ENCODE data around the gene RANBP2. TPM values are rescaled to one million over a fixed set of nuclear protein-coding genes. Genes with fewer than 3 reads are reported as not detected.
A peak's percentile ranks its signal among the peaks of the same experiment; 100 is the strongest.

RANBP2 gene
- total RNA-seq, 1 donor from 2014 or later = 77.0 TPM

- H3K27ac Mint-ChIP-seq = no peak overlapping the region
- no peak overlapping the region for H3K4me3 Mint-ChIP-seq
- no peaks in the 10 kb centered on the region for H3K4me1 Mint-ChIP-seq
- peaks cover 12% of the 10 kb centered on the region for H3K9me3 Mint-ChIP-seq
- no peaks in the 10 kb centered on the region for H3K27me3 Mint-ChIP-seq
- DNase-seq = no peak
- H3K36me3 Mint-ChIP-seq (ENCODE audit: low read depth) = peaks cover 49% of the 10 kb centered on the region
- intact Hi-C loops (cut with micrococcal nuclease) = no loop called here
These were observed 85.8 kb downstream of the RANBP2 start for GRCh38 chr2:108805032-108805431.

DNA sequence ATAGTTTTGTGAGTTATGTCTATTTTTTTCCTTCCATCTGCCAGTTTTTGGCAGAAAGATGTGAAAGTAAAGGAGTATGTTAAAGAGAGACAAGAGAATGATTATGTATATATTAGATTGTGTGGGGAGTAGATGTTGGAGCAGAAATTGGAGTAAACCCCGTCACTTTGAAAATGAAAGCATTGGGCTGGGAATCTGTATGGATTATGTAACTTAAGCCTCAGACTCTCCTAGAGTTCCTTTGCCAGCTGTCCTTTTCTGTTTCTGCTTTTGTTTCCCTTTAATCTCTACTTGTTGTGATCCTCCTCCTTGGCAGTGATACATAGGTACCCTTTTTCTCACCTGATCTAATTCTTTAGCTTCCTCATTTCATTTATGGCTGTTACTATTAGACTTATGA lies 86.5 kb downstream of the RANBP2 start:
- no peak overlapping the region for H3K27ac Mint-ChIP-seq
- intact Hi-C loops (cut with micrococcal nuclease) = no loop called here
- H3K9me3 Mint-ChIP-seq = peaks cover 18% of the 10 kb centered on the region
- no peak overlapping the region for H3K4me3 Mint-ChIP-seq
- peaks cover 53% of the 10 kb centered on the region for H3K36me3 Mint-ChIP-seq (ENCODE audit: low read depth)
- H3K27me3 Mint-ChIP-seq = no peaks in the 10 kb centered on the region
- no peak for DNase-seq
- H3K4me1 Mint-ChIP-seq = peaks cover 2% of the 10 kb centered on the region

DNA sequence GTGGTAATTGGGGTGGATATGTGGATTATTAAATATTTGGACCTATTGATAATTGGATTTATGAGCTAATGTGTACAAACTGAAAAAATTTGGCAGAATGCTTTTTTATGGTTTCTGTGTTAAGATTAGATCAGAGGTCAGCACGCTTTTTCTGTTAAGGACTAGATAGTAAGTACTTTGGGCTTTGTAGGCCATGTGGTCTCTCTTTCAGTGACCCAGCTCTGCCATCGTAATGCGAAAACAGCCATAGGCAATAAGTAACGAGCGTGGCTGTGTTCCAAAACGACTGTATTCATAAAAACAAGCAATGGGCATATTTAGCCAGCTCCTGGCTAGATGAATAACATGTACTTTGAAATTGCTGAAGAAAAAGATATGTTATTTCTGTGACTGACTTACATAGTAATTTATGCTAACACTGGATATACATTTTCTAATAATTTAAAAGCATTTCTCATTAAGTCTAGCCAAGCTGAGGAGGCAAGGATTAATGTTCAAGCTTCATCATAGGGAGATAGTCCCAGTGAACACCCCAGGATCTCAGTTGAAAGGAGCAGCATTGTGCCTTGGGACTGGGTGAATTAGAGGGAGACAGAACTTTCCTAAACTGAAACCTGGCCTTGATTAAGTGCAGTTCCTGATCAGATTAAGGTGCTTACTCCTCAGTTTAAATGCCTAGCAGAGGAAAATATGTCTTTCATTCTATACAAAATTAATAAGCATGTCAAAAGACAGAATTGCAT lies 87.3 kb downstream of the RANBP2 start:
- Mint-ChIP-seq H3K4me3 (no peak overlapping the region), H3K9me3 (peaks cover 21% of the 10 kb centered on the region), H3K27me3 (no peaks in the 10 kb centered on the region), H3K27ac (no peak overlapping the region), H3K36me3 (ENCODE audit: low read depth) (peaks cover 57% of the 10 kb centered on the region), H3K4me1 (peaks cover 2% of the 10 kb centered on the region)
- intact Hi-C loops (cut with micrococcal nuclease) = no loop called here
- DNase-seq = no peak

DNA sequence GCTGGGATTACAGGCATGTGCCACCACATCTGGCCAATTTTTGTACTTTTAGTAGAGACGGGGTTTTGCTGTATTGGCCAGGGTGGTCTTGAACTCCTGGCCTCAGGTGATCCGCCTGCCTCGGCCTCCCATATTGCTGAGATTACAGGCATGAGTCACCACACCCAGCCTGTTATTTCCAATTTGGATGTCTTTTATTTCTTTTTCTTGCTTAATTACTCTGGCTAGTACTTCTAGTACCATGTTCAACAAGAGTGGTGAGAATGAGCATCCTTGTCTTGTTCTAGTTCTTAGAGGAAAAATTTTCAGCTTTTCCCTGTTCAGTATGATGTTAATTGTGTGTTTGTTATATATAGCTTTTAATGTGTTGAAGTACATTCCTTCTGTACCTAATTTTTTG lies 90.7 kb downstream of the RANBP2 start:
- H3K4me3 Mint-ChIP-seq = no peak overlapping the region
- no peaks in the 10 kb centered on the region for H3K27me3 Mint-ChIP-seq
- H3K27ac Mint-ChIP-seq = no peak overlapping the region
- H3K36me3 Mint-ChIP-seq (ENCODE audit: low read depth) = peaks cover 56% of the 10 kb centered on the region
- peaks cover 21% of the 10 kb centered on the region for H3K9me3 Mint-ChIP-seq
- DNase-seq = no peak
- H3K4me1 Mint-ChIP-seq = peaks cover 2% of the 10 kb centered on the region
- intact Hi-C loops (cut with micrococcal nuclease) = no loop called here

DNA sequence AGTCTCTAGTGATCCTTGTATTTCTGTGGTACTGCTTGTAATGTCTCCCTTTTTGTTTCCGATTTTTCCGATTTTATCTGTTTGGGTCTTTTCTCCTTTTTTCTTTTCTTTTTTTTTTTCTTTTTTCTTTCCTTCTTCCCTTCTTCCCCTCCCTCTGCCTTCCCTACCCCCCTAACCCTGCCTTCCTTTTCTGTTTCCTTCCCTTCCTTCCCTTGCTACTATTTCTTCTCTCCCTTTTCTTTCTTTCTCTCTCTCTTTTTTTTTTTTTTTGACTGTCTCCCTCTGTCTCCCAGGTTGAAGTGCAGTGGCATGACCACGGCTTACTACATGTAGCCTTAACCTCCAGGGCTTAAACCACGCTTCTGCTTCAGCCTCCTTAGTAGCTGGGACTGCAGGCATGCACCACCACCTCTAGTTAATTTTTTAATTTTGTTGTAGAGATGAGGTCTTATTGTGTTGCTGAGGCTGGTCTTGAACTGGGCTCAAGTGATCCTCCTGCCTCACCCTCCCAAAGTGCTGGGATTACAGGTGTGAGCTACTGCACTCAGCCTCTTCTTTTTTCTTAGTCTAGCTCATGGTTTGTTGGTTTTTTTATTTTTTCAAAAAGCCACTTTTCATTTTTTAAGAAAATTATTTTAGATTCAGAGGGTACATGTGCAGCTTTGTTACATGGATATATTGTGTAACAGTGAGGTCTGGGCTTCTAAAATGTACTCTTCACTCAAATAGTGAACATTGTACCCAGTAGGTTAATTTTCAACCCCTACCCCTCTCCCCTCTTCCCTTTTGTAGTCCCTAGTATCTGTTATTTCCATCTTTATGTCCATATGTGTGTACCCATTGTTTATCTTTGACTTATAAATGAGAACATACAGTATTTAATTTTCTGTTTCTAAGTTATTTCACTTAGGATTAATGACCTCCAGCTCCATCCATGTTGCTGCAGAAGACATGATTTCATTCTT lies 92.0 kb downstream of the RANBP2 start:
- peaks cover 21% of the 10 kb centered on the region for H3K9me3 Mint-ChIP-seq
- DNase-seq = no peak
- intact Hi-C loops (cut with micrococcal nuclease) = no loop called here
- H3K36me3 Mint-ChIP-seq (ENCODE audit: low read depth) = peaks cover 58% of the 10 kb centered on the region
- peaks cover 2% of the 10 kb centered on the region for H3K4me1 Mint-ChIP-seq
- H3K27me3 Mint-ChIP-seq = no peaks in the 10 kb centered on the region
- no peak overlapping the region for H3K4me3 Mint-ChIP-seq
- no peak overlapping the region for H3K27ac Mint-ChIP-seq

- no peak for DNase-seq
- intact Hi-C loops (cut with micrococcal nuclease) = loop anchor here (2.0 kb wide), 1 partner anchor 63 kb away; no protein-coding TSS in a partner anchor
- Mint-ChIP-seq H3K27ac (no peak overlapping the region), H3K4me3 (no peak overlapping the region), H3K27me3 (no peaks in the 10 kb centered on the region), H3K4me1 (peaks cover 2% of the 10 kb centered on the region), H3K36me3 (ENCODE audit: low read depth) (peaks cover 60% of the 10 kb centered on the region), H3K9me3 (peaks cover 16% of the 10 kb centered on the region)
These were observed 94.5 kb downstream of the RANBP2 start for GRCh38 chr2:108813732-108814131.

GRCh38 chr2:108820482-108820881 lies 101.2 kb downstream of the RANBP2 start:
- intact Hi-C loops (cut with micrococcal nuclease) = no loop called here
- Mint-ChIP-seq H3K36me3 (ENCODE audit: low read depth) (peaks cover 53% of the 10 kb centered on the region), H3K4me3 (no peak overlapping the region), H3K4me1 (no peaks in the 10 kb centered on the region), H3K27me3 (no peaks in the 10 kb centered on the region), H3K9me3 (peaks cover 12% of the 10 kb centered on the region), H3K27ac (no peak overlapping the region)
- DNase-seq = no peak

GRCh38 chr2:108823286-108823685 lies 104.0 kb downstream of the RANBP2 start:
- Mint-ChIP-seq H3K4me3 (no peak overlapping the region), H3K27me3 (no peaks in the 10 kb centered on the region), H3K36me3 (ENCODE audit: low read depth) (peaks cover 38% of the 10 kb centered on the region), H3K27ac (no peak overlapping the region), H3K4me1 (no peaks in the 10 kb centered on the region), H3K9me3 (peaks cover 12% of the 10 kb centered on the region)
- no peak for DNase-seq
- intact Hi-C loops (cut with micrococcal nuclease) = no loop called here

GRCh38 chr2:108824316-108825070 lies 105.2 kb downstream of the RANBP2 start:
- Mint-ChIP-seq H3K4me1 (no peaks in the 10 kb centered on the region), H3K36me3 (ENCODE audit: low read depth) (peaks cover 35% of the 10 kb centered on the region), H3K9me3 (peaks cover 9% of the 10 kb centered on the region), H3K27ac (no peak overlapping the region), H3K27me3 (no peaks in the 10 kb centered on the region), H3K4me3 (no peak overlapping the region)
- intact Hi-C loops (cut with micrococcal nuclease) = no loop called here
- DNase-seq = no peak

- H3K4me3 Mint-ChIP-seq = no peak overlapping the region
- H3K27ac Mint-ChIP-seq = no peak overlapping the region
- peaks cover 2% of the 10 kb centered on the region for H3K9me3 Mint-ChIP-seq
- H3K4me1 Mint-ChIP-seq = no peaks in the 10 kb centered on the region
- no peaks in the 10 kb centered on the region for H3K27me3 Mint-ChIP-seq
- no peak for DNase-seq
- intact Hi-C loops (cut with micrococcal nuclease) = no loop called here
- peaks cover 30% of the 10 kb centered on the region for H3K36me3 Mint-ChIP-seq (ENCODE audit: low read depth)
These were observed 106.0 kb downstream of the RANBP2 start for GRCh38 chr2:108825254-108825653.

DNA sequence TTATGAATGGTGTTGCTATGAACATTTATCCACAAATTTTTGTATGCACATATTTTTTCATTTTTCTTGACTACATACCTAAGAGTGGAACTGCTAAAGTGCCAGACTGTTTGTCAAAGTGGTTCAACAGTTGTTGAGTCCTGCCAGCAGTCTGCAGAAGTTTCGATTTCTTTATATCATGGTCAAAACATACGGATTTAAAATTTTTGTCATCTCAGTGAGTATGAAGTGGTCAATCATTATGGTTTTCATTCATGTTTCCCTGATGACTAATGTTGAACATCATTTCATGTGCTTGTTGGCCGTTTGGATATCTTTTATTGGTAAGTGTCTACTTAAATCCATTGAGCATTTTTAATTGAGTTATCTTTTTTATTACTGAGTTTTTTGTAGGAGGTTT lies 106.5 kb downstream of the RANBP2 start:
- DNase-seq = no peak
- Mint-ChIP-seq H3K27ac (no peak overlapping the region), H3K36me3 (ENCODE audit: low read depth) (peaks cover 27% of the 10 kb centered on the region), H3K4me3 (no peak overlapping the region), H3K9me3 (no peaks in the 10 kb centered on the region), H3K4me1 (no peaks in the 10 kb centered on the region), H3K27me3 (no peaks in the 10 kb centered on the region)
- intact Hi-C loops (cut with micrococcal nuclease) = no loop called here

DNA sequence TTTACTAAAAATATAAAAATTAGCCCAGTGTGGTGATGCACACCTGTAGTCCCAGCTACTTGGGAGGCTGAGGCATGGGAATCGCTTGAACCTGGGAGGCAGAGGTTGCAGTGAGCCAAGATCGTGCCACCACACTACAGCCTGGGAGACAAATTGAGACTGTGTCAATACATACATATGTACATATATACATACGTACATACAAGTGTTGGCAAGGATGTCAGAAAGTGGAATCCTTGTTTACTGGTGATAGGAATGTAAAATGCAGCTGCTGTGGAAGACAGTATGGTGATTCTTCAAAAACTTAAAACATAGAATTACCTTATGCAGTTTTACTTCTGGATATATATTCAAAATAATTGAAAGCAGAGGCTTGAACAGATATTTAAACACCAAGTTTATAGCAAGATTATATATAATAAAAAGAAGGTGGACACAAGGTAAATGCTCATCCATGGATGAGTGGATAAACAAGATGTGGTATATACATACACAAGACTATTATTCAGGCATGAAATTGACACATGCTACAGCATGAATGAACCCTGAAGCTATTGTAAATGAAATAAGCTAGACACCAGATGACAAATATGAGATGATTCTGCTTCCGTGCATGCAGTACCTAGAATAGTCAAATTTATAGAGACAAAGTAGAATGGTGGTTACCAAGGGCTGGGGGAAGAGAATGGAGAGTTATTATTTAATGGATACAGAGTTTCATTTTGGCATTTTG lies 110.5 kb downstream of the RANBP2 start:
- intact Hi-C loops (cut with micrococcal nuclease) = no loop called here

DNA sequence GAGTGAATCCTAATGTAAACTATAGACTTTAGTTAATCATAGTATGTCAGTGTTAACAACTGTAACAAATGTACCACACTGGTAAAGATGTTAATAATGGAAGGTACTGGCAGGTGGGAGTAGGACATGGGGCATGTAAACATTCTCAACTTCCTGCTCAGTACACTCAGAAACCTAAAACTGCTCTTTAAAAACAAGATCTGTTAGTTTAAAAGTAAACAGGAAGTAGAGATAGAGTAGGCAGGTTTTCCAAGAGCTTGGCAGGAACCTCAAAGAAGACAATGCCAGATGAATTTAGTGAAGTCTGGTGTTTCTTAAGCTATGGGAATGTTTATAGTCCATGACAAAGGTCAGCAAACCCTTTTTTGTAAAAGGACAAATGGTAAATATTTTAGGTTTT lies 113.9 kb downstream of the RANBP2 start:
- no peak for DNase-seq
- Mint-ChIP-seq H3K9me3 (peaks cover 30% of the 10 kb centered on the region), H3K4me3 (no peak overlapping the region), H3K4me1 (peaks cover 20% of the 10 kb centered on the region), H3K27ac (peak overlapping the region; percentile 86), H3K27me3 (no peaks in the 10 kb centered on the region), H3K36me3 (ENCODE audit: low read depth) (peaks cover 35% of the 10 kb centered on the region)
- intact Hi-C loops (cut with micrococcal nuclease) = no loop called here

More for the DNA sequence above, 110.5 kb downstream of the RANBP2 start:
- H3K27me3 Mint-ChIP-seq = no peaks in the 10 kb centered on the region
- no peak overlapping the region for H3K27ac Mint-ChIP-seq
- DNase-seq = no peak
- H3K9me3 Mint-ChIP-seq = peaks cover 11% of the 10 kb centered on the region
- peaks cover 31% of the 10 kb centered on the region for H3K36me3 Mint-ChIP-seq (ENCODE audit: low read depth)
- H3K4me1 Mint-ChIP-seq = peaks cover 14% of the 10 kb centered on the region
- no peak overlapping the region for H3K4me3 Mint-ChIP-seq

Measured in activated CD4-positive, alpha-beta T cell treated with anti-CD3 and anti-CD28 coated beads, Interleukin-2, amount 10 ng/mL, durations not matched to agents 24 days and 14 days (primary cell).